Stimulated activated CD8-positive, alpha-beta memory T cell treated with anti-CD3 and anti-CD28 coated beads, Interleukin-7, amount 100 ng/mL, for 24 hours (primary cell): Measurements from ENCODE around the gene NSMCE1.
"Not testable (repeated sequence)": the region's sequence is repeated elsewhere in the genome, so short reads cannot be mapped to it uniquely, and the experiment has no call there.

Experiments used
- DNase-seq: peaks from one replicate; pipeline ENCODE4 v3.0.0-alpha.2; 2020; ENCODE audit warnings: low read depth

The NSMCE1 gene

GRCh38 chr16:27269300-27270150 is 953 bp upstream of the NSMCE1 start:
- DNase-seq, result no peak

- DNase-seq, result no peak
Measured at GRCh38 chr16:27267037-27267677, 1.4 kb downstream of the NSMCE1 start.

GRCh38 chr16:27265982-27266381 is 2.6 kb downstream of the NSMCE1 start:
- no peak for DNase-seq

GRCh38 chr16:27264151-27264550 is 4.4 kb downstream of the NSMCE1 start:
- no peak for DNase-seq

- not testable (repeated sequence) for DNase-seq
Measured at GRCh38 chr16:27262904-27263423, 5.6 kb downstream of the NSMCE1 start.

- DNase-seq, result no peak
Measured at GRCh38 chr16:27259710-27260109, 8.9 kb downstream of the NSMCE1 start.

- no peak for DNase-seq
Measured at GRCh38 chr16:27258241-27258734, 10.3 kb downstream of the NSMCE1 start.

GRCh38 chr16:27257271-27257670 is 11.3 kb downstream of the NSMCE1 start:
- no peak for DNase-seq

- no peak for DNase-seq
Measured at GRCh38 chr16:27256861-27257260, 11.7 kb downstream of the NSMCE1 start.

GRCh38 chr16:27254262-27254811 is 14.2 kb downstream of the NSMCE1 start:
- no peak for DNase-seq

GRCh38 chr16:27253526-27253930 is 15.0 kb downstream of the NSMCE1 start:
- no peak for DNase-seq

GRCh38 chr16:27252206-27252585 is 16.4 kb downstream of the NSMCE1 start:
- DNase-seq, result no peak

- DNase-seq, result no peak
Measured at GRCh38 chr16:27251541-27252205, 16.9 kb downstream of the NSMCE1 start.

GRCh38 chr16:27248886-27249285 is 19.7 kb downstream of the NSMCE1 start:
- DNase-seq, result not testable (repeated sequence)

- no peak for DNase-seq
Measured at GRCh38 chr16:27248036-27248435, 20.5 kb downstream of the NSMCE1 start.

- DNase-seq, result not testable (repeated sequence)
Measured at GRCh38 chr16:27247076-27247475, 21.5 kb downstream of the NSMCE1 start.

GRCh38 chr16:27246439-27246838 is 22.1 kb downstream of the NSMCE1 start:
- DNase-seq, result no peak

- no peak for DNase-seq
Measured at GRCh38 chr16:27245276-27246172, 23.0 kb downstream of the NSMCE1 start.

GRCh38 chr16:27244363-27244755 is 24.2 kb downstream of the NSMCE1 start:
- no peak for DNase-seq

- DNase-seq, result no peak
Measured at GRCh38 chr16:27243725-27244362, 24.7 kb downstream of the NSMCE1 start.
